ENCODE data around the gene TMUB2. TPM values are rescaled to one million over a fixed set of nuclear protein-coding genes. Genes with fewer than 3 reads are reported as not detected.

TMUB2 gene
- total and polyA plus RNA-seq, 9 of the 15 experiments (the other 6 are each of a cell fraction or from before 2014, with no cell fraction given): 4.1 to 29.8 (median 16.3) TPM

DNA sequence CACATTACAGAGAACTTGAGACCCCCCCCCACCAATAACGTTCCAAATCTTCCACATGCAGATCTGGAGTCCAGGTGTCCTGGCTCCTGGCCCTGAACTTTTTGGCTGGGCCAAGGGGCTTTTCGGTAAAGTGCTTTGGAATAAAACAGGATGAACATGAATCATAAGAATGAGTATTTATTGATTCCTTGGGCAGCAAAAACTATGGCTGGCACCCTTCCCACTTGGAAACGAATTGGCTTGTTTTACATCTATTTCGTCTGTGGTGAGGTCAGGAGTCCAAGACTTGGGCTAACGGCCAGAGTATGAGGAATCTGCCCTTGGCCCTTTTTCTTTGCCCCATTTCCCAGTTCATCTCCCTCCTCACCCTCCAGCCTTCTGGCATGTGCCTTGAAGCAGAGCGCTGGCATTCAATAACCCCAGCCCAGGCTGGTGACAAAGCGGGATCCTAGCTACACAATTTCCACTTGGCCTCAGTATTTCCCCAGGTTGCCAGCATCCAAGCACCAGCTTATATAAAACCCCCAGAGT lies 36.8 kb downstream of the TMUB2 start:
- Histone ChIP-seq H3K4me1 (replicated peaks in 1 of 2; ENCODE audit: control insufficient read depth in 2 of 2, insufficient read depth in 2 of 2, low read length in 2 of 2) (peaks cover 2 to 28% of the 10 kb centered on the region in 2 experiments; a peak in 3 of 5 replicates), H3K36me3 (ENCODE audit: control insufficient read depth, insufficient read depth, low read length) (no peaks in the 10 kb centered on the region), H3K27me3 (ENCODE audit: control insufficient read depth in 2 of 2, insufficient read depth in 2 of 2, low read length in 2 of 2) (no peaks in the 10 kb centered on the region), H3K27ac (ENCODE audit: extremely low read depth, low read depth, low read length) (no peak overlapping the region), H2AFZ (ENCODE audit: low read depth, low read length) (no peak overlapping the region), H3K9ac (ENCODE audit: insufficient read depth in 1 of 2, low read depth in 2 of 2, low read length in 2 of 2) (no peak overlapping the region), H4K20me1 (replicated peaks; ENCODE audit: control insufficient read depth, insufficient read depth, low read length) (no peaks in the 10 kb centered on the region), H3K79me2 (ENCODE audit: control insufficient read depth, insufficient read depth, low read length) (peaks cover 19% of the 10 kb centered on the region), H3K9me3 (replicated peaks; ENCODE audit: control insufficient read depth, insufficient read depth, low read depth, low read length) (no peaks in the 10 kb centered on the region), H3K4me3 (no peak overlapping the region), H3K4me2 (ENCODE audit: insufficient read depth, low read length) (no peak overlapping the region), H3K9me1 (ENCODE audit: control insufficient read depth, insufficient read depth, low read length) (no peaks in the 10 kb centered on the region)
- TF ChIP-seq, protein P1, sequence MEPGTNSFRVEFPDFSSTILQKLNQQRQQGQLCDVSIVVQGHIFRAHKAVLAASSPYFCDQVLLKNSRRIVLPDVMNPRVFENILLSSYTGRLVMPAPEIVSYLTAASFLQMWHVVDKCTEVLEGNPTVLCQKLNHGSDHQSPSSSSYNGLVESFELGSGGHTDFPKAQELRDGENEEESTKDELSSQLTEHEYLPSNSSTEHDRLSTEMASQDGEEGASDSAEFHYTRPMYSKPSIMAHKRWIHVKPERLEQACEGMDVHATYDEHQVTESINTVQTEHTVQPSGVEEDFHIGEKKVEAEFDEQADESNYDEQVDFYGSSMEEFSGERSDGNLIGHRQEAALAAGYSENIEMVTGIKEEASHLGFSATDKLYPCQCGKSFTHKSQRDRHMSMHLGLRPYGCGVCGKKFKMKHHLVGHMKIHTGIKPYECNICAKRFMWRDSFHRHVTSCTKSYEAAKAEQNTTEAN (CRISPR knock-in tag; IDR thresholded peaks at IDR 0.05): no peak
- TF ChIP-seq PHF20 (IDR thresholded peaks at IDR 0.05; ENCODE audit: partially characterized antibody) (no peak), CCAR2 (IDR thresholded peaks at IDR 0.05; ENCODE audit: low read depth, low read length) (no peak), XRCC5 (IDR thresholded peaks at IDR 0.05; ENCODE audit: low read depth, low read length) (no peak), HNRNPLL (IDR thresholded peaks at IDR 0.05; ENCODE audit: low read depth, low read length, poor library complexity, severe bottlenecking) (no peak), GTF2E2 (tag; IDR thresholded peaks at IDR 0.05) (no peak), RBM14 (IDR thresholded peaks at IDR 0.05; ENCODE audit: borderline replicate concordance, insufficient read depth, low read depth, low read length) (no peak), ZNF232 (CRISPR knock-in tag; IDR thresholded peaks at IDR 0.05) (no peak)
- intact Hi-C loops (cut with micrococcal nuclease): no loop called here
- ATAC-seq (no peak), FAIRE-seq (no peak), DNase-seq (ENCODE audit: extremely low read depth in 1 of 4, low spot score in 3 of 4) (no peak)
- ChIA-PET CTCF (ENCODE audit: low intra/inter-chr PET ratio) (no interaction called here), POLR2A (interaction anchor here (0.6 to 1.4 kb wide), 2 partner anchors 30 to 43 kb away, joined by 3 to 6 read pairs; no protein-coding TSS in a partner anchor)
- BruUV-seq (replicated peaks): no TSS peak
- in situ Hi-C loops (cut with MboI): no loop called here
- 47% methylated on average over 7 of the region's 7 CpGs for WGBS (ENCODE audit: insufficient coverage, low coverage, missing lambda C conversion rate)

Measured in K562 (cell line).